HFFc6 (cell line): Measurements from ENCODE around the gene MGAT5. TPM values are rescaled to one million over a fixed set of nuclear protein-coding genes. Genes with fewer than 3 reads are reported as not detected.

Experiments
- DNase-seq: peaks from one replicate; pipeline ENCODE4 v3.0.0-alpha.2; 2018
- H3K27ac Mint-ChIP-seq: 2 replicates; pipeline ENCODE4 v1.8.0; 2020; ENCODE audit warnings: mild to moderate bottlenecking, mixed read lengths
- H3K27me3 Mint-ChIP-seq: 2 replicates; pipeline ENCODE4 v1.8.0; 2021; ENCODE audit warnings: mild to moderate bottlenecking, moderate library complexity, mixed read lengths; ENCODE audit not compliant: insufficient read depth
- H3K36me3 Mint-ChIP-seq: 2 replicates; pipeline ENCODE4 v1.8.0; 2021; ENCODE audit warnings: low read depth, mixed read lengths
- H3K4me1 Mint-ChIP-seq: 2 replicates; pipeline ENCODE4 v1.8.0; 2020; ENCODE audit warnings: low read depth, mixed read lengths
- H3K4me3 Mint-ChIP-seq: 2 replicates; pipeline ENCODE4 v1.8.0; 2020; ENCODE audit warnings: mild to moderate bottlenecking, moderate library complexity, mixed read lengths
- H3K9me3 Mint-ChIP-seq: 2 replicates; pipeline ENCODE4 v1.8.0; 2020; ENCODE audit warnings: mild to moderate bottlenecking, mixed read lengths
- long read RNA-seq: library from polyadenylated mRNA; unstranded; transcript quantifications from one replicate; pipeline ENCODE4 v2.0.0, GENCODE V29; 2019
- total RNA-seq, 6 experiments: library from RNA; stranded (reverse); fragmentation: NEBNext Ultra II Directional; extraction: Animal tissue kit (Norgen Biotek cat#: 25700); gene quantifications; 2 replicates in 1 of 6; 3 replicates in 5 of 6; pipeline ENCODE4 v1.2.3, GENCODE V29; 2021
- TF ChIP-seq, protein P1 (sequence below): fragments of 200-600 bp; sonication (generic); IDR thresholded peaks from 2 replicates; pipeline ENCODE4 v1.5.0; 2021; ENCODE audit warnings: antibody characterized with exemption, mild to moderate bottlenecking

The MGAT5 gene, protein sequence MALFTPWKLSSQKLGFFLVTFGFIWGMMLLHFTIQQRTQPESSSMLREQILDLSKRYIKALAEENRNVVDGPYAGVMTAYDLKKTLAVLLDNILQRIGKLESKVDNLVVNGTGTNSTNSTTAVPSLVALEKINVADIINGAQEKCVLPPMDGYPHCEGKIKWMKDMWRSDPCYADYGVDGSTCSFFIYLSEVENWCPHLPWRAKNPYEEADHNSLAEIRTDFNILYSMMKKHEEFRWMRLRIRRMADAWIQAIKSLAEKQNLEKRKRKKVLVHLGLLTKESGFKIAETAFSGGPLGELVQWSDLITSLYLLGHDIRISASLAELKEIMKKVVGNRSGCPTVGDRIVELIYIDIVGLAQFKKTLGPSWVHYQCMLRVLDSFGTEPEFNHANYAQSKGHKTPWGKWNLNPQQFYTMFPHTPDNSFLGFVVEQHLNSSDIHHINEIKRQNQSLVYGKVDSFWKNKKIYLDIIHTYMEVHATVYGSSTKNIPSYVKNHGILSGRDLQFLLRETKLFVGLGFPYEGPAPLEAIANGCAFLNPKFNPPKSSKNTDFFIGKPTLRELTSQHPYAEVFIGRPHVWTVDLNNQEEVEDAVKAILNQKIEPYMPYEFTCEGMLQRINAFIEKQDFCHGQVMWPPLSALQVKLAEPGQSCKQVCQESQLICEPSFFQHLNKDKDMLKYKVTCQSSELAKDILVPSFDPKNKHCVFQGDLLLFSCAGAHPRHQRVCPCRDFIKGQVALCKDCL
- 100 to 1,000 TPM; 104 to 129 (median 113) TPM for total RNA-seq
- long read RNA-seq, partial matches to known transcripts = 0 of 23 reads
- long read RNA-seq, other reads (novel, unspliced or antisense) = 23 of 23 reads

DNA sequence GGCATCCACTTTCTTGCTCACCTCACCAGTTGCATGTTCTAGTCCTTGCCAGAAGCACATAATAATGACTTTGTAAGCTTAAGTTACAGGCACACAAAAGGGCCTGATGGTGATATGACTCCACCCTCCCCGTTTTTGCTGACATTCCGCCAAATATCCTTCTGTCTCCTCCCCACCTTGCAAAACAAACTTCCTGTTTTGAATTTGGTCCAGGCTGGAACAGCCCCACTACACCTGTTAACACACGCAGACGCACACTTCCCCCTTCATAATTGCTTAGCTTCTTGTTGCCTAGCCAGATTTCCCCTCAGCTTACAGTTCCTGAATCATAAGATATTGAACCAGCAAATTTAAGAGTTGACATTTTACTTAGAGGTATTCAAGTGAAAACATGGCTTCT is at the start of gene MGAT5:
TSS of gene MGAT5 (plus strand) at position 269 of the 400 bp plus-strand sequence. CDS start 332 bp downstream, outside the sequence.
- TF ChIP-seq, protein P1, sequence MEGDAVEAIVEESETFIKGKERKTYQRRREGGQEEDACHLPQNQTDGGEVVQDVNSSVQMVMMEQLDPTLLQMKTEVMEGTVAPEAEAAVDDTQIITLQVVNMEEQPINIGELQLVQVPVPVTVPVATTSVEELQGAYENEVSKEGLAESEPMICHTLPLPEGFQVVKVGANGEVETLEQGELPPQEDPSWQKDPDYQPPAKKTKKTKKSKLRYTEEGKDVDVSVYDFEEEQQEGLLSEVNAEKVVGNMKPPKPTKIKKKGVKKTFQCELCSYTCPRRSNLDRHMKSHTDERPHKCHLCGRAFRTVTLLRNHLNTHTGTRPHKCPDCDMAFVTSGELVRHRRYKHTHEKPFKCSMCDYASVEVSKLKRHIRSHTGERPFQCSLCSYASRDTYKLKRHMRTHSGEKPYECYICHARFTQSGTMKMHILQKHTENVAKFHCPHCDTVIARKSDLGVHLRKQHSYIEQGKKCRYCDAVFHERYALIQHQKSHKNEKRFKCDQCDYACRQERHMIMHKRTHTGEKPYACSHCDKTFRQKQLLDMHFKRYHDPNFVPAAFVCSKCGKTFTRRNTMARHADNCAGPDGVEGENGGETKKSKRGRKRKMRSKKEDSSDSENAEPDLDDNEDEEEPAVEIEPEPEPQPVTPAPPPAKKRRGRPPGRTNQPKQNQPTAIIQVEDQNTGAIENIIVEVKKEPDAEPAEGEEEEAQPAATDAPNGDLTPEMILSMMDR = no peak
- H3K27me3 Mint-ChIP-seq = no peaks in the 10 kb centered on the region
- no peak for DNase-seq
- peaks cover 40% of the 10 kb centered on the region for H3K4me1 Mint-ChIP-seq
- H3K4me3 Mint-ChIP-seq = no peak within 1 kb of the TSS
- H3K27ac Mint-ChIP-seq = peak within 1 kb of the TSS; percentile 56; the same call in 1 of the 2 replicates
- peaks cover 25% of the 10 kb centered on the region for H3K36me3 Mint-ChIP-seq
- no peaks in the 10 kb centered on the region for H3K9me3 Mint-ChIP-seq

DNA sequence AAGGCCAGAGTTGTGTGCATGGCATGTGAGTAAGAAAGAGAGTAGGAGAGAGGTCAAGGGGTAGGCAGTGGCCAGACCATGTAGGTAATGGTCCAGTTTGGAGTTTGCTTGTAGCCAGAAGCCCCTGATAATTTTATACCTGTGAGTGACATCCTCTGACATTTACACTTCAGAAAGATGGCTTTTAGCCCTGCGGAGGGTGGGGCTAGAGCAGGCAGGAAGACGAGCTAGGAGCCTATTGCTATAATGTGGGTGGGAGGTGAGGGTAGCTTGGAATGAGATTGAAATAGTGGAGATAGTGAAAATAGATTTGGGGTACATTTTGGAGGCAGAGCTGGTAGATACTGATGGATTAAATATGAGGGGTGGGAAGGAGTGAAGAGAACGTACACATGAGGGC is 48.8 kb upstream of the MGAT5 start:
- TF ChIP-seq, protein P1 = no peak
- Mint-ChIP-seq H3K4me3 (no peak overlapping the region), H3K27me3 (no peaks in the 10 kb centered on the region), H3K27ac (no peak overlapping the region), H3K36me3 (no peaks in the 10 kb centered on the region), H3K4me1 (no peaks in the 10 kb centered on the region; the same call in 1 of the 2 replicates), H3K9me3 (no peaks in the 10 kb centered on the region)
- no peak for DNase-seq

DNA sequence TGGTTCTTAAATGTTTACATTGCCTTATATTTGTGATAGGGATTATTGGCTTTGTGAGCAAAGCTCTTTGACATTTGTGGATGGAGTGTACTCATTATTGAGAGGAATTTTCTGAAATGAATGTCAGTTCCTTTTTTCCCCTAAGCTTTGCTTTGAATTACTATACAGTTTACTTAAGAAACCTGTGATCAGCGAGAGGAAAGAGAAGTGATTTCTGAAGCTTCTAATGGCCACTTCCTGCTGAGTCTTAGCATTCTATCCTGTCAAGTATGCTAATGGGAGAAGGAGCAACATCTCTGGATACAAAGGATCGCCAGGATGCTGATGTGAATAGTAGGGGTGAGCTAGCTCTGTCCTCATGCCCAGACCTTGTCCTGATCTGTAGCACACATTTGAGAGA is 47.8 kb upstream of the MGAT5 start:
- no peak for DNase-seq
- TF ChIP-seq, protein P1 = no peak
- H3K27me3 Mint-ChIP-seq = no peaks in the 10 kb centered on the region
- no peaks in the 10 kb centered on the region; the same call in 1 of the 2 replicates for H3K4me1 Mint-ChIP-seq
- H3K27ac Mint-ChIP-seq = no peak overlapping the region; the same call in 1 of the 2 replicates
- no peaks in the 10 kb centered on the region for H3K9me3 Mint-ChIP-seq
- H3K4me3 Mint-ChIP-seq = no peak overlapping the region
- no peaks in the 10 kb centered on the region for H3K36me3 Mint-ChIP-seq

DNA sequence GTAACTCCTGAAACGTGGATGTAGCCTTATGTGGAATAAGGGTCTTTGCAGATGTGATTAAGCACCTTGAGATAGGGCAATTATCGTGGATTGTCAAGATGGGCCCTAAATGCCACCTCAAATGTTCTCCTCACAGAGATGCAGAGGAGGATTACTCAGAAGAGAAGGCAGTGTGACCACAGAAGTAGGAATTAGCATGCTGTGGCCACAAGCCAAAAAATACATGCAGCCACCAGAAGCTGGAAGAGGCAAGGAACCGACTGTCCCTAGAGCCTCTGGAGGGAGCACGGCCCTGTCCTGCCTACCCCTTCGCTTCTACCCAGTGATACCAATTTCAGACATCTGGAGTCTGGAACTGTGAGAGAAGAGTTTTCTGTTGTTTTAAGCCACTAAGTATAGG is 47.3 kb upstream of the MGAT5 start:
- peak; percentile 82 for DNase-seq
- no peaks in the 10 kb centered on the region for H3K27me3 Mint-ChIP-seq
- H3K4me1 Mint-ChIP-seq = no peaks in the 10 kb centered on the region; the same call in 1 of the 2 replicates
- H3K9me3 Mint-ChIP-seq = no peaks in the 10 kb centered on the region
- no peaks in the 10 kb centered on the region for H3K36me3 Mint-ChIP-seq
- H3K4me3 Mint-ChIP-seq = no peak overlapping the region
- no peak overlapping the region; the same call in none of the 2 replicates for H3K27ac Mint-ChIP-seq
- TF ChIP-seq, protein P1 = no peak

DNA sequence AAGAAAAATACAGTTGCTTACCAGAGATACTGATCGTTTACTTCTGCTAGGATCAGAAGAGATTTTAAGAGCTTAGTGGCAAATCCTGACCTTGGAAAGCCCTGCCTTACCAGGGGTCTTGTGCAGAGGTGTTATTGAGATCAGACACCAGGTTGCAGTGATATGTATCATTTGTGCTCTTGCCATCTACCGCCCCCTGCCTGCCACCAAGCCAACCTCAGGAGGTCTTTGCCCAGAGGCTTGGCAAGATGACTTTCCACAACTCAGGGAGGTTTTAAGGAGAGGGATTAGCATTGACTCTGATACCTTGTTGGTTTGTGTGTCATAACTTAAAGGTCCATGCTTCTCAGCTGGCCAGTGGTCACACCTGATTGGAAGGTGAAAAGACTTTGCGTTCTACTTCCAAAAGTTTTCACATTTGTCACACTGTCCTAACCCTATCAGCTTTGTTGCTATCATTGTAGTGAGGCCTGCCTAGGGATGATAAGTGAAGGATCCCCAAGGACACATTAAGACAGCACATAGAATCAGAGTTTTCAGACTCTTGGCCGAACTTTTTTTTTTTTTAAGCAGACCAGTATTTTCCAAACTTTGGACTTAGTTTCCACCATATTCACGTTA is 46.2 kb upstream of the MGAT5 start:
- TF ChIP-seq, protein P1 = peak; percentile 85
- Mint-ChIP-seq H3K4me1 (no peaks in the 10 kb centered on the region; the same call in 1 of the 2 replicates), H3K27ac (no peak overlapping the region; the same call in none of the 2 replicates), H3K27me3 (no peaks in the 10 kb centered on the region), H3K36me3 (no peaks in the 10 kb centered on the region), H3K4me3 (no peak overlapping the region), H3K9me3 (no peaks in the 10 kb centered on the region)
- DNase-seq = peak; percentile 43
